Osteocyte (in vitro differentiated cells): ENCODE measurements around the gene MEOX1. TPM values are rescaled to one million over a fixed set of nuclear protein-coding genes. Genes with fewer than 3 reads are reported as not detected.

Experiments
- DNase-seq: peaks from one replicate; pipeline ENCODE4 v3.0.0; 2021; ENCODE audit warnings: mixed read lengths; ENCODE audit not compliant: unreplicated experiment; ENCODE audit errors: extremely low spot score
- H3K27ac Mint-ChIP-seq: one replicate; pipeline ENCODE4 v1.8.0; 2021; ENCODE audit warnings: mild to moderate bottlenecking, mixed read lengths; ENCODE audit not compliant: unreplicated experiment
- H3K27me3 Mint-ChIP-seq: one replicate; pipeline ENCODE4 v1.8.0; 2021; ENCODE audit warnings: mixed read lengths; ENCODE audit not compliant: unreplicated experiment
- H3K36me3 Mint-ChIP-seq: one replicate; pipeline ENCODE4 v1.8.0; 2021; ENCODE audit warnings: mixed read lengths; ENCODE audit not compliant: unreplicated experiment
- H3K4me1 Mint-ChIP-seq: one replicate; pipeline ENCODE4 v1.8.0; 2021; ENCODE audit warnings: mixed read lengths; ENCODE audit not compliant: unreplicated experiment
- H3K4me3 Mint-ChIP-seq: one replicate; pipeline ENCODE4 v1.8.0; 2021; ENCODE audit warnings: mild to moderate bottlenecking, moderate library complexity, mixed read lengths; ENCODE audit not compliant: unreplicated experiment
- H3K9me3 Mint-ChIP-seq: one replicate; pipeline ENCODE4 v1.8.0; 2021; ENCODE audit warnings: mixed read lengths; ENCODE audit not compliant: unreplicated experiment
- CTCF ChIP-seq: fragments of 200-600 bp; sonication (generic); IDR thresholded peaks from 2 replicates; pipeline ENCODE4 v1.5.0; 2021; ENCODE audit warnings: antibody characterized with exemption, mild to moderate bottlenecking, moderate library complexity
- total RNA-seq: library from RNA; stranded (reverse); gene quantifications from 2 replicates; pipeline ENCODE4 v1.2.1, GENCODE V29; 2021

Gene MEOX1
- total RNA-seq, 1 donor from 2014 or later, result not detected

- Mint-ChIP-seq H3K27me3 (peaks cover 16% of the 10 kb centered on the region), H3K4me3 (no peak overlapping the region), H3K27ac (no peak overlapping the region), H3K9me3 (no peaks in the 10 kb centered on the region), H3K4me1 (no peaks in the 10 kb centered on the region), H3K36me3 (no peaks in the 10 kb centered on the region)
- TF ChIP-seq CTCF, result no peak
- no peak for DNase-seq
These were observed 45.7 kb downstream of the MEOX1 start for GRCh38 chr17:43616029-43616351.

- Mint-ChIP-seq H3K36me3 (no peaks in the 10 kb centered on the region), H3K9me3 (no peaks in the 10 kb centered on the region), H3K4me1 (no peaks in the 10 kb centered on the region), H3K27ac (no peak overlapping the region), H3K27me3 (peaks cover 14% of the 10 kb centered on the region), H3K4me3 (no peak overlapping the region)
- no peak for TF ChIP-seq CTCF
- no peak for DNase-seq
These were observed 46.2 kb downstream of the MEOX1 start for GRCh38 chr17:43615330-43616028.

- Mint-ChIP-seq H3K4me1 (no peaks in the 10 kb centered on the region), H3K27ac (no peak overlapping the region), H3K4me3 (no peak overlapping the region), H3K36me3 (no peaks in the 10 kb centered on the region), H3K9me3 (no peaks in the 10 kb centered on the region), H3K27me3 (peaks cover 15% of the 10 kb centered on the region)
- TF ChIP-seq CTCF, result no peak
- DNase-seq, result no peak
These were observed 47.2 kb downstream of the MEOX1 start for GRCh38 chr17:43614561-43614960.

GRCh38 chr17:43613917-43614316 is 47.8 kb downstream of the MEOX1 start:
- TF ChIP-seq CTCF, result no peak
- H3K4me1 Mint-ChIP-seq, result no peaks in the 10 kb centered on the region
- H3K9me3 Mint-ChIP-seq, result no peaks in the 10 kb centered on the region
- no peak for DNase-seq
- no peaks in the 10 kb centered on the region for H3K36me3 Mint-ChIP-seq
- H3K27ac Mint-ChIP-seq, result no peak overlapping the region
- no peak overlapping the region for H3K4me3 Mint-ChIP-seq
- peaks cover 13% of the 10 kb centered on the region for H3K27me3 Mint-ChIP-seq

- H3K4me3 Mint-ChIP-seq, result no peak overlapping the region
- H3K27me3 Mint-ChIP-seq, result peaks cover 11% of the 10 kb centered on the region
- H3K9me3 Mint-ChIP-seq, result no peaks in the 10 kb centered on the region
- no peaks in the 10 kb centered on the region for H3K36me3 Mint-ChIP-seq
- no peak for TF ChIP-seq CTCF
- no peaks in the 10 kb centered on the region for H3K4me1 Mint-ChIP-seq
- H3K27ac Mint-ChIP-seq, result no peak overlapping the region
- DNase-seq, result no peak
These were observed 49.2 kb downstream of the MEOX1 start for GRCh38 chr17:43612515-43612914.
